Dermis microvascular lymphatic vessel endothelial cell (primary cell): Measurements from ENCODE around the gene DNAJC1. TPM values are rescaled to one million over a fixed set of nuclear protein-coding genes. Genes with fewer than 3 reads are reported as not detected.

Experiments
- DNase-seq, 2 donors: peaks; one replicate each; pipeline versions ENCODE4 v3.0.0 to v3.0.0-alpha.2; 2010; ENCODE audit warnings: low read depth in 2 of 2
- total RNA-seq: library from RNA; depleted of rRNA; stranded (reverse); fragments of >200 nt; gene quantifications from 2 replicates; pipeline ENCODE4 v1.2.1, GENCODE V29; 2014

Gene DNAJC1
- total RNA-seq, 1 donor from 2014 or later, result 19.0 TPM

- DNase-seq, result no peak
Observed at GRCh38 chr10:21771219-21771618, 232.3 kb downstream of the DNAJC1 start.

- DNase-seq, result no peak
Observed at GRCh38 chr10:21769041-21769440, 234.5 kb downstream of the DNAJC1 start.

- DNase-seq, result peak in 1 of 2 donors; percentile 52
Observed at GRCh38 chr10:21764466-21765189, 238.9 kb downstream of the DNAJC1 start.

- DNase-seq, result no peak
Observed at GRCh38 chr10:21760332-21760731, 243.2 kb downstream of the DNAJC1 start.

- DNase-seq, result no peak
Observed at GRCh38 chr10:21759232-21759631, 244.3 kb downstream of the DNAJC1 start.

- DNase-seq, result no peak
Observed at GRCh38 chr10:21758696-21759095, 244.8 kb downstream of the DNAJC1 start.

- DNase-seq, result no peak
Observed at GRCh38 chr10:21758239-21758638, 245.3 kb downstream of the DNAJC1 start.

GRCh38 chr10:21757185-21757901, 246.2 kb downstream of the DNAJC1 start:
- DNase-seq, result no peak

GRCh38 chr10:21756707-21757106, 246.8 kb downstream of the DNAJC1 start:
- no peak for DNase-seq

- DNase-seq, result no peak
Observed at GRCh38 chr10:21754410-21755011, 249.0 kb downstream of the DNAJC1 start.

GRCh38 chr10:21753497-21754270, 249.8 kb downstream of the DNAJC1 start:
- no peak for DNase-seq

GRCh38 chr10:21751341-21752310, 251.9 kb downstream of the DNAJC1 start:
- no peak for DNase-seq

- no peak for DNase-seq
Observed at GRCh38 chr10:21750424-21750823, 253.1 kb downstream of the DNAJC1 start.

GRCh38 chr10:21749788-21750187, 253.7 kb downstream of the DNAJC1 start:
- DNase-seq, result no peak

GRCh38 chr10:21747809-21748208, 255.7 kb downstream of the DNAJC1 start:
- no peak for DNase-seq

GRCh38 chr10:21746118-21746517, 257.4 kb downstream of the DNAJC1 start:
- no peak for DNase-seq

GRCh38 chr10:21744223-21744622, 259.3 kb downstream of the DNAJC1 start:
- DNase-seq, result no peak

GRCh38 chr10:21742740-21743412, 260.7 kb downstream of the DNAJC1 start:
- no peak for DNase-seq

- DNase-seq, result peak; percentile 25 to 50
Observed at GRCh38 chr10:21740989-21741388, 262.5 kb downstream of the DNAJC1 start.

- DNase-seq, result no peak
Observed at GRCh38 chr10:21737106-21737505, 266.4 kb downstream of the DNAJC1 start.
